Left forelimb (tissue), 1 donor: Measurements from ENCODE around the gene CYREN.

Source experiments
- DNase-seq: peaks from one replicate; pipeline ENCODE4 v3.0.0-alpha.2; 2018; ENCODE audit warnings: low spot score

The CYREN gene

GRCh38 chr7:135197343-135197742 lies 26.8 kb upstream of the CYREN start:
- DNase-seq = no peak

GRCh38 chr7:135195968-135196629 lies 25.6 kb upstream of the CYREN start:
- DNase-seq = no peak

GRCh38 chr7:135195156-135195555 lies 24.6 kb upstream of the CYREN start:
- DNase-seq = no peak

GRCh38 chr7:135194494-135195095 lies 24.1 kb upstream of the CYREN start:
- no peak for DNase-seq

GRCh38 chr7:135193615-135194081 lies 23.1 kb upstream of the CYREN start:
- no peak for DNase-seq

GRCh38 chr7:135192914-135193536 lies 22.5 kb upstream of the CYREN start:
- DNase-seq = no peak

- DNase-seq = no peak
Observed at GRCh38 chr7:135190703-135191102, 20.2 kb upstream of the CYREN start.

GRCh38 chr7:135189961-135190360 lies 19.5 kb upstream of the CYREN start:
- DNase-seq = no peak

- no peak for DNase-seq
Observed at GRCh38 chr7:135189221-135189662, 18.7 kb upstream of the CYREN start.

- no peak for DNase-seq
Observed at GRCh38 chr7:135188298-135188984, 17.9 kb upstream of the CYREN start.

GRCh38 chr7:135186841-135187253 lies 16.3 kb upstream of the CYREN start:
- no peak for DNase-seq

- no peak for DNase-seq
Observed at GRCh38 chr7:135186261-135186540, 15.7 kb upstream of the CYREN start.

GRCh38 chr7:135185471-135186260 lies 15.2 kb upstream of the CYREN start:
- no peak for DNase-seq

GRCh38 chr7:135184254-135184841 lies 13.8 kb upstream of the CYREN start:
- DNase-seq = no peak

GRCh38 chr7:135183478-135183877 lies 13.0 kb upstream of the CYREN start:
- DNase-seq = no peak

GRCh38 chr7:135181929-135182678 lies 11.6 kb upstream of the CYREN start:
- no peak for DNase-seq

- DNase-seq = no peak
Observed at GRCh38 chr7:135181261-135181928, 10.9 kb upstream of the CYREN start.

GRCh38 chr7:135180122-135180521 lies 9.6 kb upstream of the CYREN start:
- no peak for DNase-seq

GRCh38 chr7:135179321-135179925 lies 8.9 kb upstream of the CYREN start:
- DNase-seq = no peak

GRCh38 chr7:135178364-135178763 lies 7.9 kb upstream of the CYREN start:
- no peak for DNase-seq
